GM13976 (cell line): ENCODE data around the gene RPAP2.
"Not testable (repeated sequence)": the region's sequence is repeated elsewhere in the genome, so short reads cannot be mapped to it uniquely, and the experiment has no call there.

Experiments used
- DNase-seq: peaks from one replicate; pipeline ENCODE4 v3.0.0; 2012; ENCODE audit warnings: low spot score
- in situ Hi-C: fragments of 300-500 bp; cut with MboI; formaldehyde crosslinking; loops from one replicate; pipeline ENCODE4 v1.12.0; 2022; ENCODE audit warnings: low sequenced_read_pairs, mixed read lengths, inconsistent platforms; ENCODE audit not compliant: unreplicated experiment
- TF ChIP-seq, protein P1 (sequence below): IDR thresholded peaks from 2 replicates; pipeline ENCODE4 v1.5.1; 2012; ENCODE audit warnings: borderline replicate concordance, mild to moderate bottlenecking; ENCODE audit not compliant: insufficient read depth; ENCODE audit errors: extremely low read depth, missing control alignments, control extremely low read depth

The RPAP2 gene

DNA sequence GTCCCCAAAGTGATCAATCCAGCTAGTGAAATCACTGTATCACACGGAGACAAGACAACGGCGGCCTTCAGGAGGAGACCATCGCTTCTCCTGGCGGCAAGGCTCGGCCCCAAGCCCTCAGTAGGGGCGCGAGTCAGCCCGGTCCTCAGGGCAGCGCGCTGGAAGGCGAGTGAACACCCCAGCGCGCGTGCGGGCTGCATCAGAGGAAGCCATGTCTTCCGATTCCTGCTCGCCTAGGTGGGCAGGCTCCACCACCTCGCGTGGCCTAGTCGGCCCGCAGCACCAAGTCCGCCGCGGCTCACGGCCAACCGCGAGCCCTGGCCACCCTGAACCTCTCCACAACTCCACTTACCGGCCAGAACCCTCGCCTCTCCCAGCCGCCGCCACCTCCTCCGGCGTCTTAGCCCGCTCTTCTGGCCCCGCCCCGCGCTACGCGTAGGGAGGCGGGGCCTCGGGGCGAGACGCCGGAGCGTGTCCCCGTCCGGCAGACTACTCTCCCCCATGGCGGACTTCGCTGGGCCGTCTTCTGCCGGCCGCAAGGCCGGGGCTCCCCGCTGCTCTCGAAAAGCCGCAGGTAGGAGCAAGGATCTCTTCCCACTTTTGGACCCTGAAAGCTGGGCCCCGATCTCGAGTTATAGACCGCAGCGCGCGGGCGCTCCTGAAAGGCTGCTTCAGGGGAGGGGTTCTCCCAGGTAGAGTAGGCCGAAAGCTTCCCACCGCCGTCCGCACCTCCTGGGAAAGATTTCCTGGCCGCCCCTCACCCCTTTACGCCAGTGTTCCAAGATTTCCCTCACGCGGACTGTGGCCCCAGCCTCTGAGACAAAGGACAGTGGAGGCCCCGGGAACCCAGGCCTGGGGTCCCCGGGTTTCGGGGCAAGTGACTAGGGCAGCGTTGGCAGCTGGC, at the start of gene RPAP2, which contains the start of gene GLMN:
Gene RPAP2, plus strand, starts transcription at position 487 of the 904 bp plus-strand sequence. Its CDS starts 15 bp downstream, at position 502.
Gene GLMN, minus strand, starts transcription at position 415 of the 904 bp plus-strand sequence. CDS start 988 bp downstream, outside the sequence.
- TF ChIP-seq, protein P1, sequence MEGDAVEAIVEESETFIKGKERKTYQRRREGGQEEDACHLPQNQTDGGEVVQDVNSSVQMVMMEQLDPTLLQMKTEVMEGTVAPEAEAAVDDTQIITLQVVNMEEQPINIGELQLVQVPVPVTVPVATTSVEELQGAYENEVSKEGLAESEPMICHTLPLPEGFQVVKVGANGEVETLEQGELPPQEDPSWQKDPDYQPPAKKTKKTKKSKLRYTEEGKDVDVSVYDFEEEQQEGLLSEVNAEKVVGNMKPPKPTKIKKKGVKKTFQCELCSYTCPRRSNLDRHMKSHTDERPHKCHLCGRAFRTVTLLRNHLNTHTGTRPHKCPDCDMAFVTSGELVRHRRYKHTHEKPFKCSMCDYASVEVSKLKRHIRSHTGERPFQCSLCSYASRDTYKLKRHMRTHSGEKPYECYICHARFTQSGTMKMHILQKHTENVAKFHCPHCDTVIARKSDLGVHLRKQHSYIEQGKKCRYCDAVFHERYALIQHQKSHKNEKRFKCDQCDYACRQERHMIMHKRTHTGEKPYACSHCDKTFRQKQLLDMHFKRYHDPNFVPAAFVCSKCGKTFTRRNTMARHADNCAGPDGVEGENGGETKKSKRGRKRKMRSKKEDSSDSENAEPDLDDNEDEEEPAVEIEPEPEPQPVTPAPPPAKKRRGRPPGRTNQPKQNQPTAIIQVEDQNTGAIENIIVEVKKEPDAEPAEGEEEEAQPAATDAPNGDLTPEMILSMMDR, result no peak
- in situ Hi-C loops, result loop anchor here (25.0 kb wide), 1 partner anchor 787 kb away; the partner anchor contains the start of gene CDC7
- peak; percentile 92 for DNase-seq

DNA sequence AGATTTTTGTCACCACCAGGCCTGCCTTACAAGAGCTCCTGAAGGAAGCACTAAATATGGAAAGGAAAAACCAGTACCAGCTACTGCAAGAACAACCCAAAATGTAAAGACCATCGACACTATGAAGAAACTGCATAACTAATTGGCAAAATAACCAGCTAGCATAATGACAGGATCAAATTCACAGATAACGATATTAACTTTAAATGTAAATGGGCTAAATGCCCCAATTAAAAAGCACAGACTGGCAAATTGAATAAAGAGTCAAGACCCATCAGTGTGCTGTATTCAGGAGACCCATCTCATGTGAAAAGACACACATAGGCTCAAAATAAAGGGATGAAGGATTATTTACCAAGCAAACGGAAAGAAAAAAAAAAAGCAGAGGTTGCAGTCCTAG, 44.1 kb upstream of the RPAP2 start:
- DNase-seq, in situ Hi-C loops: not testable (repeated sequence)

DNA sequence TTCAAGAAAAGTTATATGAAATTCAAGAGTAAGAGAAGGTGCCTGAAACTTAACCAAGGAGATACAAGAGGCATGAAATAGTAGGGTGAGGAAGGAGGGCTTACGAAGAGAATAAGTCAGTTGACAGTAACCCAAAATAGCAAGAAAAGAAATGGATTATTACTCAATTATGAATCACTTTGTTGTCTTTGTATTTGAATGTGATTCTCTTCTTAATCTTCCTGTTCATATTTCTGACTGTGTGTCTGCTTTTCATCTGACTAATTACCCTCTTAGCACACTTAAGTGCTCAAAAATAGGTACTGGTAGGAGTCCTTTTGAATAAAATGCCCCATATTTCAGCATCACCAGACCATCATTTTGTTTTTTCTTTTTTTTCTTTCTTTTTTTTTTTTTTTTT, 39.5 kb upstream of the RPAP2 start:
- in situ Hi-C loops, result no loop called here

DNA sequence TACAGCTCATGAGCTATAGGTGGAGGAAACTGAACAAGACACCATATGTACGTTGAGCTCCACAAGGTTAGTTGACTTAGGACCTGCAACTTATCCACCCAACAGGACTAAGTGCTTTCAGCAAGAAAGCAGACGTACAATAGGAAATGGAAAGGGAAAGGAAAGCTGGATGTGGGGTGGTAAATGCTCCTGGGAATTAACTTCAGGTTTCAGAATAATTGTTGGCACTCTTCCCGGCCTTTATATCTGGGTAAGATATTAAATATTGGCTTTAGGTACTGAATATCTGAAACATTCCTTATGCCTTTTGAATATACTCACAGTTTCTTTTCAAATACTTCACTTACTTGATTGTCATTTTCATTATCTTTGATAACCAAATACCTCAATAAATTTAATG, 36.3 kb upstream of the RPAP2 start:
- in situ Hi-C loops, result no loop called here
- DNase-seq, result no peak
- TF ChIP-seq, protein P1, result no peak

More for the DNA sequence above, 39.5 kb upstream of the RPAP2 start:
- TF ChIP-seq, protein P1, result no peak
- no peak for DNase-seq

DNA sequence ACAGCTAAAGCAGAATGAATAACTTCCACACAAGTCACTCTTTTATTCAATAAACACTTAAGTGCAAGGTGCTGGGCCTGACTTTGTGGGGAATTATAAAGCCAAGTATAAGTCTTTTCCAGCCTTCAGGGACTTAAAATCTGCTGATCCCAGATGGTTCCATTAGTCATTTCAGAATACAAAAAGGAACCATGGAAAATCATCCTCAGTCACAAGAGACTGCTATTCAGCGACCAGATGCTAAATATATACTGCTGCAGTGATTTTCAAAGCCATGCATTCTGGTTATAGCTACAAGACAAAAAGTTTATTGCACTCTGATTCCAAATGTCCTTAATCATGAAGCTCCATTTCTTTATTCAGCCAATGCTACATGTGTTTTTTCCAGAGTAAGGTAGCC, 25.8 kb upstream of the RPAP2 start:
- no peak for DNase-seq
- in situ Hi-C loops, result no loop called here
- TF ChIP-seq, protein P1, result no peak

- in situ Hi-C loops, result loop anchor here (25.0 kb wide), 1 partner anchor 763 kb away; the partner anchor contains the start of gene CDC7
- DNase-seq, result no peak
- TF ChIP-seq, protein P1, result no peak
Observed at GRCh38 chr1:92274939-92275338, 23.9 kb upstream of the RPAP2 start.

GRCh38 chr1:92276082-92276481, 22.8 kb upstream of the RPAP2 start:
- TF ChIP-seq, protein P1, result no peak
- in situ Hi-C loops, result loop anchor here (25.0 kb wide), 1 partner anchor 764 kb away; the partner anchor contains the start of gene CDC7
- DNase-seq, result no peak
